Uterus (tissue), 4 donors: Measurements from ENCODE around the gene SNTG2. TPM values are rescaled to one million over a fixed set of nuclear protein-coding genes. Genes with fewer than 3 reads are reported as not detected.

Experiments
- DNase-seq, 2 donors: peaks; one replicate each; pipeline ENCODE4 v3.0.0-alpha.2; 2019 to 2020
- H3K27ac ChIP-seq, 2 donors: fragments of 200-600 bp; sonication (generic); 1 replicate in 1 of 2; 2 replicates in 1 of 2; pipeline ENCODE4 v1.5.1; 2016 to 2018
- H3K27me3 ChIP-seq, 2 donors: fragments of 200-600 bp; sonication (generic); one replicate each; pipeline ENCODE4 v1.5.1; 2018 to 2019; ENCODE audit warnings: control low read depth in 1 of 2
- H3K36me3 ChIP-seq, 2 donors: fragments of 200-600 bp; sonication (generic); one replicate each; pipeline ENCODE4 v1.5.1; 2019; ENCODE audit warnings: control low read depth in 1 of 2
- H3K4me1 ChIP-seq, 2 donors: fragments of 200-600 bp; sonication (generic); one replicate each; pipeline ENCODE4 v1.5.1; 2018 to 2019; ENCODE audit warnings: control low read depth in 1 of 2
- H3K4me3 ChIP-seq, 2 donors: fragments of 200-600 bp; sonication (generic); 1 replicate in 1 of 2; 2 replicates in 1 of 2; pipeline ENCODE4 v1.5.1; 2018 to 2019; ENCODE audit warnings: mild to moderate bottlenecking in 1 of 2
- H3K9me3 ChIP-seq, 2 donors: fragments of 200-600 bp; sonication (generic); one replicate each; pipeline ENCODE4 v1.5.1; 2019; ENCODE audit warnings: control low read depth in 1 of 2
- POLR2A ChIP-seq, 2 donors: fragments of 450-650 bp; IDR thresholded peaks; one replicate each; pipeline ENCODE4 v1.6.1; 2016; ENCODE audit warnings: antibody characterized with exemption in 2 of 2, mild to moderate bottlenecking in 1 of 2, moderate library complexity in 1 of 2
- intact Hi-C: fragments of 100-400 bp; cut with DNase I; formaldehyde crosslinking; loops from one replicate; pipeline ENCODE4 v1.15.1; 2023; ENCODE audit warnings: low total_unique reads
- total RNA-seq, 4 donors: library from RNA; depleted of rRNA in 3 of 4; stranded (reverse); fragments of >200 nt in 3 of 4; gene quantifications; one replicate each; pipeline versions ENCODE4 v1.1.0 to v1.2.4, GENCODE V29; 2014 to 2023
- TF ChIP-seq, protein P1 (sequence below), 4 experiments: fragments of 200-600 bp in 2 of 4; fragments of 450-650 bp in 2 of 4; sonication (generic) in 2 of 4; IDR thresholded peaks; one replicate each; pipeline ENCODE4 v1.5.1; 2016 to 2019; ENCODE audit warnings: antibody characterized with exemption in 4 of 4, mild to moderate bottlenecking in 2 of 4, moderate library complexity in 1 of 4
- donor health status: DM: yes; HTN: yes; CAD: no.

The SNTG2 gene
- total RNA-seq, 4 donors from 2014 or later = 3.2 to 46.2 (median 31.4) TPM

DNA sequence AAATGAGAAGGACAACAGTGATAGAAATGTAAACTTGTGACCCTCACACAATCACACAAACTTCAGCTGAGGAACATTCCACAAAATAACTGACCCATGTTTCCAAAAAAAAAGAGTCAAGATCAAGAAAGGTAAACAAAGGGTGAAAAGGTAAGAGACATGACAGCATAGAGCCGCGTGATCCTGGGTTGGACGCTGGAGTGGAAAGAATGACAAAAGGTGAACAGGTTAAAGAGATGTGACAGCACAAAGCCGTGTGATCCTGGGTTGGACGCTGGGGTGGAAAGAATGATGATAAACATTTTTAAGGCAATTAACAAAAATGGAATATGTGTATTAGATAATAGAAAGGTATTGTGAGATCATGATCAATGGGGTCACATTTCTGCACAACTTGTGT lies 110.3 kb downstream of the SNTG2 start:
- no peaks in the 10 kb centered on the region for H3K9me3 ChIP-seq
- no peak overlapping the region for H3K27ac ChIP-seq
- TF ChIP-seq POLR2A (IDR thresholded peaks at IDR 0.05) = no peak
- TF ChIP-seq, protein P1, sequence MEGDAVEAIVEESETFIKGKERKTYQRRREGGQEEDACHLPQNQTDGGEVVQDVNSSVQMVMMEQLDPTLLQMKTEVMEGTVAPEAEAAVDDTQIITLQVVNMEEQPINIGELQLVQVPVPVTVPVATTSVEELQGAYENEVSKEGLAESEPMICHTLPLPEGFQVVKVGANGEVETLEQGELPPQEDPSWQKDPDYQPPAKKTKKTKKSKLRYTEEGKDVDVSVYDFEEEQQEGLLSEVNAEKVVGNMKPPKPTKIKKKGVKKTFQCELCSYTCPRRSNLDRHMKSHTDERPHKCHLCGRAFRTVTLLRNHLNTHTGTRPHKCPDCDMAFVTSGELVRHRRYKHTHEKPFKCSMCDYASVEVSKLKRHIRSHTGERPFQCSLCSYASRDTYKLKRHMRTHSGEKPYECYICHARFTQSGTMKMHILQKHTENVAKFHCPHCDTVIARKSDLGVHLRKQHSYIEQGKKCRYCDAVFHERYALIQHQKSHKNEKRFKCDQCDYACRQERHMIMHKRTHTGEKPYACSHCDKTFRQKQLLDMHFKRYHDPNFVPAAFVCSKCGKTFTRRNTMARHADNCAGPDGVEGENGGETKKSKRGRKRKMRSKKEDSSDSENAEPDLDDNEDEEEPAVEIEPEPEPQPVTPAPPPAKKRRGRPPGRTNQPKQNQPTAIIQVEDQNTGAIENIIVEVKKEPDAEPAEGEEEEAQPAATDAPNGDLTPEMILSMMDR (IDR thresholded peaks at IDR 0.05) = no peak
- no peaks in the 10 kb centered on the region for H3K27me3 ChIP-seq
- no peak overlapping the region for H3K4me3 ChIP-seq
- no peaks in the 10 kb centered on the region for H3K4me1 ChIP-seq
- no peak for DNase-seq
- intact Hi-C loops = no loop called here
- H3K36me3 ChIP-seq = no peaks in the 10 kb centered on the region

DNA sequence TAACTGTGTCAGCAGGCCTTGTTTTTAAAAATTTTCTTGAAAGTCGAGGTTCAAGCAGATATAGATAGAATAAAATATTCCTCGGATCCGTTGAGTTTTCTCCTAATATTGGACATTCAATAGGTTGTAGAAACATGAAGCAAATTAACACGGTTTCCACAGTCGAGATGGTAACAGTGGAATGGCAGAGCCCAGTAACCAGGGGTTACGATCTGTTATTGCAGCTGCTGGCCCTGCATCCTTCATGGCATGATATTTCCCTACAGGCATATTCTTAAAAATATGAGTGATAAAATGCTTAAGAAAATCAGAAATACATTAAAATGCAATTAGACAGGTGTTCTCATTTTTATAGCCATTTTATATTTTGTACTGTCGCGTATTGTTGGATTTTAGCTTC lies 117.6 kb downstream of the SNTG2 start:
- no peak for DNase-seq
- Histone ChIP-seq H3K27me3 (no peaks in the 10 kb centered on the region), H3K36me3 (no peaks in the 10 kb centered on the region), H3K27ac (no peak overlapping the region), H3K9me3 (no peaks in the 10 kb centered on the region), H3K4me3 (no peak overlapping the region), H3K4me1 (no peaks in the 10 kb centered on the region)
- TF ChIP-seq, protein P1 (IDR thresholded peaks at IDR 0.05) = no peak
- TF ChIP-seq POLR2A (IDR thresholded peaks at IDR 0.05) = no peak
- intact Hi-C loops = no loop called here

DNA sequence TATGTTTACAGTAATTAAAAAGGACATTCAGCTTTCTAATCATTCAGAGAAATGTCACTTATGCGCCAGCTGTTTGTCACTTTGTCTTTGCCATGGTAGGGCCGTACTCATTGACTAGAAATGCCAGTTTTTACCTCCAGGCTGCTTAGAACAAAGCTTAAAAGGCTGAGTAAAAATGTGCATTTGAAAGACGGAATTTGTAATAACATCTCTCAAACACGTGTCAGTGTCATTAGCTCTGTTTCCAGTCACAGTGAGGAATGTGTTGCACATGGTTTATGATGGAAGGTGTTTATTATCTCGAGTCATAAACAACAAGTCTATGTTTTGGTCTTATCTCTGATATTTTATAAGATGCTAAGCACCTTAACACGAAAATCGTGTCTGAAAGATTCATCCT lies 118.2 kb downstream of the SNTG2 start:
- TF ChIP-seq, protein P1 (IDR thresholded peaks at IDR 0.05) = no peak
- no peak for TF ChIP-seq POLR2A (IDR thresholded peaks at IDR 0.05)
- DNase-seq = no peak
- Histone ChIP-seq H3K27me3 (no peaks in the 10 kb centered on the region), H3K27ac (no peak overlapping the region), H3K9me3 (no peaks in the 10 kb centered on the region), H3K4me3 (no peak overlapping the region), H3K36me3 (no peaks in the 10 kb centered on the region), H3K4me1 (no peaks in the 10 kb centered on the region)
- intact Hi-C loops = no loop called here

DNA sequence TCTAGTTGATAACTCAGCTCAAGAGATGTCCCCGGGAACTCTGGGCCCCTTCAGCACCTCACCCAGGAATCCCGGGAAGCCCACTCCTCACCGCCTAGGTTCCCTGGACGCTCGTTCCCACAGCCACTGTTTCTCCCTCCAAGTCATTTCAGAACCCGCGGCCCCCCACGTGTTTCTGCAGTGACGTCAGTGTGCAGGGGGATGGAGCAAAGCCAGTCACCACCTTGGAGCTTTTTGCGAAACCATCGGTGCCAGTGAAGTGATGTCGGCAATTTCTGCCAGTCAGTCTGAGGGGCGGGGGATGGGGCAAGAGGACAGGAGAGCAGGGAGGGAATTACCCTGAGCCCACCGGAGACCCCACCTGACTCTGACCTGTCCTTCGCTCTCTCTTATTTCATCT lies 119.2 kb downstream of the SNTG2 start:
- H3K4me3 ChIP-seq = no peak overlapping the region
- no peaks in the 10 kb centered on the region for H3K36me3 ChIP-seq
- no peak for DNase-seq
- no peaks in the 10 kb centered on the region for H3K4me1 ChIP-seq
- intact Hi-C loops = no loop called here
- H3K27me3 ChIP-seq = no peaks in the 10 kb centered on the region
- TF ChIP-seq POLR2A (IDR thresholded peaks at IDR 0.05) = no peak
- TF ChIP-seq, protein P1 (IDR thresholded peaks at IDR 0.05) = no peak
- no peak overlapping the region for H3K27ac ChIP-seq
- H3K9me3 ChIP-seq = no peaks in the 10 kb centered on the region

DNA sequence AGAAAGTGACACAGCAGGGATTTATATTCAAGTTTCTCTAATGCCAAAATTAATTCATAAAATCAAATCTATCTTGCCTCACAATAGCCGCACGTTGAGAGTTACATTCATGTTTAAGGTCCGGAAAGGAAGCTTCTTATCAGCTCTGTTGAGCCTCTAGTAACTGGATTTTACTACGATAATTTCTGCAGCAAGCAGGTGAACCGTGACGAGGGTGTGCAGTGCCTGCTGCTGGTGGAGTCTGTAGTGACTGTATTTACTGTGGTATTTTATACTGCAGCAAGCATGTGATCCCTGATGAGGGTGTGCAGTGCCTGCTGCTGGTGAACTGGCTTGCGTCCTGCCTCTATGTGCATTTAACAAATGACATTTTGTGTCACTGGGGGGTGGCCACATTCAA lies 120.0 kb downstream of the SNTG2 start:
- TF ChIP-seq POLR2A (IDR thresholded peaks at IDR 0.05) = no peak
- TF ChIP-seq, protein P1 (IDR thresholded peaks at IDR 0.05) = no peak
- no peaks in the 10 kb centered on the region for H3K9me3 ChIP-seq
- no peaks in the 10 kb centered on the region for H3K27me3 ChIP-seq
- H3K4me3 ChIP-seq = no peak overlapping the region
- H3K4me1 ChIP-seq = no peaks in the 10 kb centered on the region
- intact Hi-C loops = no loop called here
- H3K27ac ChIP-seq = no peak overlapping the region
- no peak for DNase-seq
- H3K36me3 ChIP-seq = no peaks in the 10 kb centered on the region
